Measurements from ENCODE around the gene DYNLT2B.
"Not testable (repeated sequence)": the region's sequence is repeated elsewhere in the genome, so short reads cannot be mapped to it uniquely, and the experiment has no call there.

The DYNLT2B gene

DNA sequence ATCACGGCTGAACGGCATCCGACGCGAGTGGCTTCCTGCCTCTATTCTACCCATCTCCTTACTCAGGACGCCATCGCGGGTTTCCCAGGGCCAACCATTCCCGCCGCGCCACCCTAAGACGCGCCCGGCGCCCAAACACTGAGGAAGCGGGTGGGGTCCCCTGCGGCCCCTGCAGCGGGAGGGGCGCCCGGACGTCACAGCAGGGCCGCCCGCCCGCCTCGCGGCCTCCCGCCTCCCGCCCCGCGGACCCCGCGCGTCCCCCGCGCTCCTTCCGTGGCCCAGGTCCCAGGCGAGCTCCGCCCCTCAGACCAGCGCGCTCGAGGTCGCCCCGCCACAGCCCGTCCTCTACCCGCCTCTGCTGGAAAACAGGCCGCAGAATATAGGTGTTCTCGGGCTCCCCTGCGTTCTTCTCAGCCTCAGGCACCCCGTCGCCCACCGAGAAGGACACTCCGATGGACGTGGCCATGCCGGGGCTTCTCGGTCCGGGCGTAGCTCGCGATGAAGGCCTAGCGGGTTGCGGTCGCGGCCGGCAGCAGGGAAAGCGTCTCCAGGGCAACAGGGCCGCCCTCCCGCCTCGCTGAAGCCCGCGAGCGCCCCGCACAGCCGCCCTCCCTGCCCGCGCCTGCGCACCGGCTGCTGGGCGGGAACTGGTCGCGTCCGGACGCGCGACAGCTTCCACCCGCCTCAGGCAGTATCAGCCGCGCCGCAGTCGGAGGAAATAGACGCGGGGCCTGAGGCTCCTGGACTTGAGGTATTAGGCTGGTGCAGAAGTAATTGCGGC lies at the start of gene DYNLT2B:
TSS of gene DYNLT2B (minus strand) at position 554 of the 781 bp plus-strand sequence. CDS start at position 466, 88 bp downstream.
- peak in 1 of 2 donors; percentile 71 for DNase-seq

DNA sequence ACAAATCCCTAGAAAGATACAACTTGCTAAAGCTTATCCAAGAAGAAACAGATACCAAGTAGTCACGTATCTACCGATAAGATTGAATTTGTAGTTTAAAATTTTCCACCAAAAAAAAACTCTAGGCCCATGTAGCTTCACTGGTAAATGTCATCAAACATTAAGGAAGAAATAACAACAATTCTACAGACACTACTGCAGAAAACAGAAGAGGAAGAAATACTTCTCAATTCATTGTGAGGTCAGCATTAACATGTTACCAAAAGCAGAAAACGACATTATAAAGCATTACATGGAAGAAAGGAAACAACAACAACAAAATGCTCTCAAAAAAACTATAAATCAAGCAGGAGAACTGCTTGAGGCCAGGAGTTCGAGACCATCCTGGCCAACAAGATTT lies 47.7 kb upstream of the DYNLT2B start:
- DNase-seq: peak; percentile 27 to 37

GRCh38 chr3:196360586-196360985 lies 42.5 kb upstream of the DYNLT2B start:
- no peak for DNase-seq

DNA sequence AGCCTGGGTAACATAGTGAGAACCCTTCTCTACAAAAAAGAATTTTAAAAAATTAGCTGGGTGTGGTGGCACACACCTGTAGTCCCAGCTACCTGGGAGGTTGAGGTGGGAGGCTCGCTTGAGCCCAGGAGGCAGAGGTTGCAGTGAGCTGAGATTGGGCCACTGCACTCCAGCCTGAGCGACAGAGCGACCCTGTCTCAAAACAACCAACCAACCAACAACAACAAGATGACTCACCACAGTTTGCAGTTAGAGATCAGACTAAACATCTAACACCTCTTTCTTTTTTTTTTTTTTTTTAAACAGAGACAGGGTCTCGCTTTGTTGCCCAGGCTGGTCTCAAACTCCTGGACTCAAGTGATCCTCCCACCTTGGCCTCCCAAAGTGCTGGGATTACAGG lies 40.5 kb upstream of the DYNLT2B start:
- DNase-seq: not testable (repeated sequence)

DNA sequence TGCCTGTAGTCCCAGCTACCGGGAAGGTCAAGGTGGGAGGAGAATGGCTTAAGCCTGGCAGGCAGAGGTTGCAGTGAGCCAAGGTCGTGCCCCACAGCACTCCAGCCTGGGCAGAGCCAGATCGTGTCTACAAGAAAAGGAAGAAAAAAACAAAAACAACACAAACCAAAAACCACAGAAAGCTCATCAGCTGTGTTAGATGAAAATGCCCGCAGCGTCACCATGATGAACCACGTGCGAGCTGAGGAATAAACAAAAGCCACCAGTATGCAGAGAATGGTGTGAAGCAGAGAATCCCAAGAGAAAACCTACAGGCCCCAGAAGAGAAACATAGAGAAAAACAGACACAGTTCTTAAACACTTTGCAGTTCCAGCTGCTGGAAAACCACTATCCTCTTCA lies 39.9 kb upstream of the DYNLT2B start:
- no peak for DNase-seq

DNA sequence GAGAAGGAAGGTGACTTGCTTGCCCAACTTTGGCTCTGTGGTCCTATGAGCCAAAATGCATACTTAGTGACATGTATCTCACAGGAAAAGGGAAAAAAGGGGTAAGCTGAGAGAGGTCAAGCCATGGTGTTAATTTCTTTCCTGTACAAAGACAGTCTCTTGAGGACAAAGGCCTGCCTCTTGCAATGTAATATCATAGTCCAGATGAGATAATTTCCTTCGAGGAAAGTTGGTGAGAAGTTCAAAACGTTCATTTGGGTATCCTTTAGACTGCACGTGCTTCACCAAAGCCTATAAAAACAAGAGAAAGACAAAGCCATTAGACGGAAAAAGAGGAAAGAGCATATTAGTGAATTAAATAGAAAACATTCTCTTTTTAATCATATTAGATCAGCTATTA lies 38.5 kb upstream of the DYNLT2B start:
- no peak for DNase-seq

GRCh38 chr3:196355668-196356067 lies 37.6 kb upstream of the DYNLT2B start:
- no peak for DNase-seq

DNA sequence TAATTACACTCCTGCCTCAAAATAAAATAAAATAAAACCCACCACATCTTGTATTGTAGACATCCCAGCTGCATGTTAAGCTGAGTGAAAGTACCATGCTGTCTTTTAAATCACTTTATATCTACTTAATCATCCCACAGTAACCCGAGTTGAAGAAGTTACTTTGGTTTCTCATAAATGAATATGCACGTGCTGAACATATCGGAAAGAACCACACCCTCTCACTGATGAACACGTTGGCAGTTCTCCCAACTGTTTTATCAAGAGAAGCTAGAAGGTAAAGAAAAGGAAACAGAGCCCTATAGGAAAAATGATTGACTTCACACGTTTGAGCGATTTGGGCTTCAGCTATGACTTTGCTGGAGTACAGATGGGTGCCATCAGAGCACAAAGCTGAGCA lies 36.1 kb upstream of the DYNLT2B start:
- no peak for DNase-seq

- DNase-seq: no peak
These were observed 33.5 kb upstream of the DYNLT2B start for GRCh38 chr3:196351541-196351940.

DNA sequence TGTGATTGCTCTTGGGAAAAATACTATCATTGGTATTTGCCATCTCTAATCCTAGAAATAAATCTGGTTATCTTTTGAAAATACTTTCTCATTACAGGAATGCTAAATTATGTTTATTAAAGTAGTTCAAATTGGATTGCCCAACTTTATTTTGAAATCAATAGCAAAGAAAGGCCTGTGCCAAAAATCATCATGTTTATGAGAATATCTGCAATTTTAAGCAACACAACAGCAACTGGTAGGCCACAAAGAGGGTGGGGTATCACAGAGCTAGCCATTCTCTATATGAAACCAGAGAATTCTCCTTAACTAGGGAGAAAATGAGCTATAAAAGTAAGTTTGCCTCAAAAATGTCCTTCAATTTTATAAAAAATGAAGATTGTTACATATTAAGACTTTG lies 32.0 kb upstream of the DYNLT2B start:
- DNase-seq: no peak

- DNase-seq: no peak
These were observed 30.7 kb upstream of the DYNLT2B start for GRCh38 chr3:196348698-196349097.

GRCh38 chr3:196344663-196345062 lies 26.6 kb upstream of the DYNLT2B start:
- peak; percentile 79 to 96 for DNase-seq

DNA sequence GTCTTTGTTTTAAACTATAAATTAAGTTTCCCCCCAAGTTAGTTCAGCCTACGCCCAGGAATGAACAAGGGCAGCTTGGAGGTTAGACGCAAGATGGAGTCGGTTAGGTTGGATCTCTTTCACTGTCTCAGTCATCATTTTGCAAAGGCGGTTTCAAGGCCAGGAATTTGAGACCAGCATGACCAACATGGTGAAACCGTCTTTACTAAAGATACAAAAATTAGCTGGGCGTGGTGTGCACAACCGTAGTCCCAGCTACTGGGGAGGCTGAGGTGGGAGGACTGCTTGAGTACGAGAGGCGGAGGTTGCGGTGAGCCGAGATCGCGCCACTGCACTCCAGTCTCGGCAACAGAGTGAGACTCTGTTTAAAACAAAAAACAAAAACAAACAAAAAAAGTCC lies 25.9 kb upstream of the DYNLT2B start:
- DNase-seq: not testable (repeated sequence)

- DNase-seq: peak; percentile 84 to 89
These were observed 23.1 kb upstream of the DYNLT2B start for GRCh38 chr3:196341137-196341536.

DNA sequence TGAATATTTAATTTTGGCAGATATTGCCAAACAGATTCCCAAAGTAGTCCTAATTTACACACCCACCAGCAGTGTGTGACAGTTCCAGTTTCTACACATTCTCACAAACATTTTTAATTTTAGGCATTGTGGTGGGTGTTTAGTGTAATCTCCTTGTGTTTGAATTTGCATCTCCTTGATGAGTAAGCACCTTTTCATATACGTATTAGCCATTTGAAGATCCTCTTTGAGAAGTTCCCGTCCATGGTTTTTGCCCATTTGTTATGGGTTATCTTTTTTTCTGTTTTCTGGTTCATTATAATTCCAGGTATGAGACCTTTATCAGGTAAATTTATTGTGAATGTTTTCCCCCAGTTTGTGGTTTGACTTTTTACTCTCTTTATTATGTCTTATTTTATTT lies 22.4 kb upstream of the DYNLT2B start:
- DNase-seq: peak; percentile 63 to 91

GRCh38 chr3:196339493-196340254 lies 21.6 kb upstream of the DYNLT2B start:
- peak; percentile 78 to 85 for DNase-seq

- DNase-seq: no peak
These were observed 21.0 kb upstream of the DYNLT2B start for GRCh38 chr3:196339044-196339443.

DNA sequence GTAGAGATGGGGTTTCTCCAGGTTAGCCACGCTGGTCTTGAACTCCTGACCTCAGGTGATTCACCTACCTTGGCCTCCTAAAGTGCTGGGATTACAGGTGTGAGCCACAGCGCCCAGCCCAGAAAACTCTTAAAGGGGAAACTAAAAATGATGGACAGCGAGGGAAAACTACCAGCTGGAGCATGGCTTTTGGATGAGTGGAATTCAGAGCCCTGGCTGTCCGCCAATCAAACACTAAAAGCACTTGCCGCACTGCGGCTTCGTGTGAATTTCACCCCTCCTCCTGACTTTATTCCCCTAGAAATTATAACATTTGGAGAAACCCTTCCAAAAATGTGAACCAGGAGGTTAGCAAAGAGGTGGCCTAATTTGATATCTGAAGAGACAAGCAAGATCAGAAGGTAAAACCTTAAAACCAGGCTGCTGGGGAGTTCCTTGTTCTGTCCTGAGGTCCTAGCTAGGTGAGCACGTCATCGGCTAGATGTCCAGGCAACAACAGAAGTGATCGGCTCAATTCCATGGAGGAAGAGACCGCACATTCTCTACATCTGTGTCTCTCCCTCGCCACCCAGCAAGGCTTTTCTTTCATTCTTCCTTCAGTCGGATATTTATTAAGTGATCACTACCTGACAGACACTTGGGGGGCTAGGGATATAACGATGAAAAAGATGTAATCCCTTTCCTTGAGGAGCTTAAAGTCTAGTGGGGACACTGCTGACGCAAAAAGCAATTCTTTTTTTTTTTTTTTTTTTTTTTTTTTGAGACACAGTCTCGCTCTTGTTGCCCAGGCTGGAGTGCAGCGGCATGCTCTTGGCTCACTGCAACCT lies 18.5 kb upstream of the DYNLT2B start:
- DNase-seq: no peak

DNA sequence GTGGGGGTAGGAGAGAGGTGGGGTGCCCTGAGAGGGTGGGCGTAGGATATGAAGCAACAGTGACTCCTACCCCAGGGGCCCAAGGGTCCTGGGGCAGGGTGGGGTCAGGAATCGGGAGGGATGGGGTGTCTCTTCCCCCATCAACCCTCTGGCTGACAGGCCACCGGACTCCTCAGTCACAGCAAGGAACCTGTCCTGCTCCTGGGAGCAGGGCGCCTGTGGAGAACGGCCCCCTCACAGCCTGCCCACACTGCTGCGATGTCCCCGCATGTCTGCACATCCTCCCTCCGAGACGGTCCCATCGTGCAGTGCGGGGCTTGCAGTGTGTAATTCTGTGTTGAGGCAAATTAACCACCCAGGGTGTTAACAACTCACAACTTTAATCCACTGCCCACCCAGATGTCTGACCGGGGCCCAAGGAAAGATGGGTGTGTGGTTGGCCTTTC lies 17.5 kb upstream of the DYNLT2B start:
- no peak for DNase-seq

DNA sequence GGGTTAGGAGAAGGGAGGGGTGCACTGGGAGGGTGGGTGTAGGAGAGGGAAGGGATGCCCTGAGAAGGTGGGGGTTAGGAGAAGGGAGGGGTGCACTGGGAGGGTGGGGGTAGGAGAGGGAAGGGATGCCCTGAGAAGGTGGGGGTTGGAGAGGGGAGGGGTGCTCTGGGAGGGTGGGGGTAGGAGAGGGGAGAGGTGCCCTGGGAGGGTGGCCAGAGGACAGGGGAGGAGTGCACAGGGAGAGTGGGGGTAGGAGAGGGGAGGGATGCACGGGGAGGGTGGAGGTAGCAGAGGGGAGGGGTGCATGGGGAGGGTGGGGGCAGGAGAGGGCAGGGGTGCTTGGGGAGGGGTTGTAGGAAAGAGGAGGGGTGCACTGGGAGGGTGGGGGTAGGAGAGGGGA lies 16.9 kb upstream of the DYNLT2B start:
- DNase-seq: no peak

DNA sequence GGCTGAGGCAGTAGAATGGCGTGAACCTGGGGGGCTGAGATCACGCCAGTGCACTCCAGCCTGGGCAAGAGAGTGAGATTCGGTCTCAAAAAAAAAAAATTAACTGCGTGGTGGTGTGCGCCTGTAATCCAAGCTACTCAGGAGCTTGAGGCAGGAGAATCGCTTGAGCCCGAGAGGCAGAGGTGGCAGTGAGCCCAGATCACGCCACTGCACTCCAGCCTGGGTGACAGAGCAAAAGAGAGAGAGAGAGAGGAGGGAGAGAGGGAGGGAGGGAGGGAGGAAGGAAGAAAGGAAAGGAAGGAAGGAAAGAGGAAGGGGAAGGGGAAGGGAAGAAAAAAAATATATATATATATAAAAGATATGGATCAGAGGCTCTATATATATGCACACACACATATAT lies 14.1 kb upstream of the DYNLT2B start:
- no peak for DNase-seq

DNA sequence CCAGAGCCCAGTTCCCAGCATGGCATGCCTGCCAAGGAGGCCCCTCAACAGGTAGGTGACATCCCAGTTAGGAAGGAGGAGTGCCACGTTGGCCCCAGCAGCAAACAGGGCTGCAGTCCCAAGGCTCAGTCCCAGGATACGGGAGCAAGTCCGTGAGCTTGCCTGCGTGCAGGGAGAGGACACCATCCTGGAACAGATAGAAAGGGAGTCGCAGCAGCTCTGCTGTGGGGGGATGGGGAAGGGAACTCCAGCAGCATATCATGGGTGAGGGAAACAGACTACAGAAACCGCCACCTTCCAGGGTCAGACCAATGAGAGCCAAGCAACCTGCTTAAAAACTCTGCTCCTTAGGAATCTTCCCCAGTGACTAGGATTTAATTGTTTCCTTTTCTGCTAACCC lies 9.4 kb upstream of the DYNLT2B start:
- no peak for DNase-seq

GRCh38 chr3:196326936-196327335 lies 8.9 kb upstream of the DYNLT2B start:
- DNase-seq: no peak

Measured in inflammatory macrophage treated with lipopolysaccharide for 1 hour (primary cell).